ENCODE data around the gene RELN.

Gene RELN

GRCh38 chr7:103987451-103987850 is 2.0 kb downstream of the RELN start:
- Mint-ChIP-seq H3K36me3 (ENCODE audit: insufficient read depth) (no peaks in the 10 kb centered on the region), H3K27me3 (peaks cover 46% of the 10 kb centered on the region), H3K4me1 (peaks cover 10% of the 10 kb centered on the region), H3K9me3 (no peaks in the 10 kb centered on the region), H3K27ac (ENCODE audit: low read depth) (no peak overlapping the region), H3K4me3 (no peak overlapping the region)
- no peak for DNase-seq (ENCODE audit: low spot score in 2 of 2)
- no peak for ATAC-seq (replicated peaks; ENCODE audit: extremely low read depth, poor library complexity, severe bottlenecking)

- H3K27ac Mint-ChIP-seq (ENCODE audit: low read depth): no peak overlapping the region
- DNase-seq (ENCODE audit: low spot score in 2 of 2): no peak
- no peak overlapping the region for H3K4me3 Mint-ChIP-seq
- no peak for ATAC-seq (replicated peaks; ENCODE audit: extremely low read depth, poor library complexity, severe bottlenecking)
- peaks cover 43% of the 10 kb centered on the region for H3K27me3 Mint-ChIP-seq
- H3K36me3 Mint-ChIP-seq (ENCODE audit: insufficient read depth): no peaks in the 10 kb centered on the region
- no peaks in the 10 kb centered on the region for H3K9me3 Mint-ChIP-seq
- peaks cover 10% of the 10 kb centered on the region for H3K4me1 Mint-ChIP-seq
These were observed 3.8 kb downstream of the RELN start for GRCh38 chr7:103985565-103986126.

DNA sequence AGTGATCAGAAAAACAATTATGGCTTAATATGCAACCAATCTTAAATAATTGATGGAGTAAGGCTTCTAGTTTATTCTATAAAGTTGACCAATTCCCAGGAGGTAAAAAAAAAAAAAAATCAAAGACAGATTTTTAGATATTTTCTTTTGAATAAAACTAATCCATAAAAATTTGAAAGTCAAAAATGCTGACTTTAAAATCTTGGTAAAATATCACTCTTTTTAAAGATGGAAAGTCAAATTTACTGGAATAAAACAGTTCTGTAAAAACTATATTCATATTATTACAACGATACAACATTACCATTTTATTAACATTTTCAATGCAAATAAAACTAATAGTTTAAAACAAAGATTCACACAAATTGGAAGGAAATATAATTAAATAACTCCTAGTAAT is 5.4 kb downstream of the RELN start:
- H3K36me3 Mint-ChIP-seq (ENCODE audit: insufficient read depth): no peaks in the 10 kb centered on the region
- peaks cover 35% of the 10 kb centered on the region for H3K27me3 Mint-ChIP-seq
- ATAC-seq (replicated peaks; ENCODE audit: extremely low read depth, poor library complexity, severe bottlenecking): no peak

DNA sequence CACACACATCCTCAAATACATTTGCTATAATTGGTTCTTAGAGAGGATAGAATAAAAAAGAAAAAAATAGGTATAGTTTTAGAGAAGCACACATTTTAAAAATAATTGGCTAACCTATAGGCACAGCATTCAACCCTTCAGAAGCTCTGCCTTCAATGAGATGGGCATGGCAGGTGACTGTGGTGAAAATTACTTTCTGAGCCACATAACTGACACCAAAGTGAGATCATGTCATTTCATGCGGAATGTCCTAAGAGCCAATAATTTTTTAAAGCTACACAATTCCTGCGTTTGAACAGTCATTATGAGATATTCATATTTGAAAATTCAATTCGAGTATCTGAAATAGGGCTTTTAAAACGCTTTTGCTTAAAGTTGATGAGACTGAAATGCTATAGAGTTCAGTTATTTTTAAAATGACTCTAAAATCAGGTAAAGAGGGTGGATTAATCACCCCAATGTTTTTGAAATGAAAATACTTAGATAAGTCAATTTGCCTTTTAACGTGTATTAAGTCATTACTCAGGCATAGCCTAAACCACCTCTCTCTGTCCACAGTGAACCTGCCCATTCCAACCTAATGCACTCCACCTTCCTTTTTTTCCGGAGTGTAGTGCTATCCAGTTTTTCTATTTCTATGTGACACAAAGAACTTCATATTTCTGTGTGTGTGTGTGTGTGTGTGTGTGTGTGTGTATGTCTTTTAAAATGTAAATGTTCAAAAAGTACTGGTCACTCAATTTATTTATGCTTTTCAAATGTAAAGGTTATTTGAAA is 6.1 kb downstream of the RELN start:
- no peak for ATAC-seq (replicated peaks; ENCODE audit: extremely low read depth, poor library complexity, severe bottlenecking)
- H3K36me3 Mint-ChIP-seq (ENCODE audit: insufficient read depth): no peaks in the 10 kb centered on the region
- no peaks in the 10 kb centered on the region for H3K9me3 Mint-ChIP-seq
- no peak for DNase-seq (ENCODE audit: low spot score in 2 of 2)
- H3K27me3 Mint-ChIP-seq: peaks cover 28% of the 10 kb centered on the region
- H3K27ac Mint-ChIP-seq (ENCODE audit: low read depth): no peak overlapping the region
- no peak overlapping the region for H3K4me3 Mint-ChIP-seq
- peaks cover under 1% of the 10 kb centered on the region for H3K4me1 Mint-ChIP-seq

More for the DNA sequence above, 5.4 kb downstream of the RELN start:
- peaks cover 5% of the 10 kb centered on the region for H3K4me1 Mint-ChIP-seq
- no peak overlapping the region for H3K4me3 Mint-ChIP-seq
- H3K9me3 Mint-ChIP-seq: no peaks in the 10 kb centered on the region
- DNase-seq (ENCODE audit: low spot score in 2 of 2): no peak
- H3K27ac Mint-ChIP-seq (ENCODE audit: low read depth): no peak overlapping the region

- Mint-ChIP-seq H3K36me3 (ENCODE audit: insufficient read depth) (no peaks in the 10 kb centered on the region), H3K4me1 (no peaks in the 10 kb centered on the region), H3K9me3 (no peaks in the 10 kb centered on the region), H3K4me3 (no peak overlapping the region), H3K27ac (ENCODE audit: low read depth) (no peak overlapping the region), H3K27me3 (peaks cover 21% of the 10 kb centered on the region)
- no peak for ATAC-seq (replicated peaks; ENCODE audit: extremely low read depth, poor library complexity, severe bottlenecking)
- DNase-seq (ENCODE audit: low spot score in 2 of 2): no peak
These were observed 8.4 kb downstream of the RELN start for GRCh38 chr7:103981003-103981423.

DNA sequence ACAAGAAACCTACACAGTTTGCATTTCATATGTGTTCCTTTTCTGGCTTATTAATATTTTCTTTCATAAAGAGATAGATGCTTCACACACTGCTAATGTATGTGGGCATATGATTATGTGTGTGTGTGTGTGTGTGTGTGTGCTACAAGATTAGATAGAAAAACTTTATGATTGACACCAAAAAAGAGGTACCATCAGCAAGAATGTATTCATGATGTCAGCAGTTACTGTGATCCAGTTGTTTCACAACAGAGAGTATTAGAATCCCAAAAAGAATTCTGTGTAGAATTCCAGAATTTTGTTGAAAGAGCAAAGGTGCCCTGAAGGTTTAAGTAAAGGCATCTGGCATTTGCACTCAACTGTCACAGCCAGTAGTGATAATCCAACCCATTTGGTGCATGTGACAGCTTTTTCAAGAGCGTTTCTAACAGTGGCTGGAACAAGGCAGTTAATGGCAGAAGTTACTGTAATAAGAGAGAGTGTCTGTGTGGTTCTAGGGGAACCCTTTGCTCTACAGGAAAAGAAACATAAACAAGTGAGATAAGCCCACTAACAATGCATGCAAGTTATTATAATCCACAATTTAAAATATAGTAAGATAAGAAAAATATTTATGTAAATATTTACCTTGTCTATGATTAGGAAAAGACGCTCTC is 16.6 kb downstream of the RELN start:
- no peaks in the 10 kb centered on the region for H3K4me1 Mint-ChIP-seq
- no peak overlapping the region for H3K4me3 Mint-ChIP-seq
- no peaks in the 10 kb centered on the region for H3K9me3 Mint-ChIP-seq
- H3K27me3 Mint-ChIP-seq: peaks cover 13% of the 10 kb centered on the region
- no peak overlapping the region for H3K27ac Mint-ChIP-seq (ENCODE audit: low read depth)
- DNase-seq (ENCODE audit: low spot score in 2 of 2) (no peak), ATAC-seq (replicated peaks; ENCODE audit: extremely low read depth, poor library complexity, severe bottlenecking) (no peak)
- no peaks in the 10 kb centered on the region for H3K36me3 Mint-ChIP-seq (ENCODE audit: insufficient read depth)

DNA sequence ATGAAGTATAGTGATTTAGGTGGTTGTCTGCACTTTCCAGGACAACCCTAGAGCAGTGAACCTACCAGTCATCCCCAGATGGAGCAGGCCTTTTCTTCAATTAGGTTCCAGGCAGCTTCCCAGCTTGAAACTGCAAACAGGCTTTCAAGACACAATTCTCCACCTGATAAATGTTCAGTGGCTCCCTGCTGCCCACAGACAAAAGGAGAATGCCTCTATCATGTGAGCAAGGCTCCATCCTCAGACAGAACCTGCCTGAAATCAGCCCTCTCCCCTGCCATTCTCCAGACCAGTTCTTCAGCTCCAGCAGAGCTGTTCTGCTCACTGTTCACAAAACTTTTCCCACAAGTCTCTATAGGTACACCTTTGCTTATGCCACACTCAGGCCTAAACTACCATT is 22.1 kb downstream of the RELN start:
- H3K27ac Mint-ChIP-seq (ENCODE audit: low read depth): no peak overlapping the region
- H3K9me3 Mint-ChIP-seq: no peaks in the 10 kb centered on the region
- no peak overlapping the region for H3K4me3 Mint-ChIP-seq
- peaks cover 2% of the 10 kb centered on the region for H3K36me3 Mint-ChIP-seq (ENCODE audit: insufficient read depth)
- H3K4me1 Mint-ChIP-seq: no peaks in the 10 kb centered on the region
- no peaks in the 10 kb centered on the region for H3K27me3 Mint-ChIP-seq
- no peak for DNase-seq (ENCODE audit: low spot score in 2 of 2)
- no peak for ATAC-seq (replicated peaks; ENCODE audit: extremely low read depth, poor library complexity, severe bottlenecking)

DNA sequence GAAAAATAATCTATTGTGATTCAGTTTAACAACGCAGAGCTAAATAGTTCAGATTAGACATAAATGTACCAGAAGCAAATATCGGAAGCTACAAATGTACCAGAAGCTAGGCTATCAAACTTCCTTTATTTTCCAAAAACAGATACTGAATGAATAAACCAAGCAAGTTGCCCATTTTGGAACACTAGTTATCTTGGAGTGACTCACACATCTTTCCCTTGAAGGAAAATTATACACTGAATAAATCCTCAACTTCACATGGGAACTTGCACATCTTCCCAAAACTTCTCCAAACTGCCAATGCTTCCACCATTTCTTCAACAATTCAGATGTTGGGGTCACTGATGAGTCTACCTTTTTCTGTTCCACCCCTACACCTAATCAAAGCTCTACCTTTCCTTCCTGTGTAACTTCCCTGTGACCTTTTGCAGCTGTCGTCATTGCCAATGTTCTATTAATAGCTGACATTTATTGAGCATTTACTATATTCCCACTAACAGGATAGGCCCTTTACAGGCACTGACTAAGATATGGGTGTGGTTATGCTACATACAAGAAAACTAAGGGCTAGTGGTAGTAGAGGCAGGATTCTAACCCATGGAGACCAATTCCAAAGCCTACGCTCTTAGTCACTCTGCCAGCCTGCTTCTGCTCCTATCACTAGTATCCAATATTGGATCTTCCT is 22.7 kb downstream of the RELN start:
- Mint-ChIP-seq H3K9me3 (no peaks in the 10 kb centered on the region), H3K27ac (ENCODE audit: low read depth) (no peak overlapping the region), H3K4me3 (no peak overlapping the region), H3K4me1 (no peaks in the 10 kb centered on the region), H3K27me3 (no peaks in the 10 kb centered on the region), H3K36me3 (ENCODE audit: insufficient read depth) (peaks cover 2% of the 10 kb centered on the region)
- ATAC-seq (replicated peaks; ENCODE audit: extremely low read depth, poor library complexity, severe bottlenecking): no peak
- no peak for DNase-seq (ENCODE audit: low spot score in 2 of 2)

- Mint-ChIP-seq H3K27ac (ENCODE audit: low read depth) (no peak overlapping the region), H3K9me3 (no peaks in the 10 kb centered on the region), H3K4me3 (no peak overlapping the region), H3K36me3 (ENCODE audit: insufficient read depth) (peaks cover 2% of the 10 kb centered on the region), H3K4me1 (no peaks in the 10 kb centered on the region), H3K27me3 (peaks cover 20% of the 10 kb centered on the region)
- no peak for DNase-seq (ENCODE audit: low spot score in 2 of 2)
- ATAC-seq (replicated peaks; ENCODE audit: extremely low read depth, poor library complexity, severe bottlenecking): no peak
These were observed 25.2 kb downstream of the RELN start for GRCh38 chr7:103964269-103964668.

DNA sequence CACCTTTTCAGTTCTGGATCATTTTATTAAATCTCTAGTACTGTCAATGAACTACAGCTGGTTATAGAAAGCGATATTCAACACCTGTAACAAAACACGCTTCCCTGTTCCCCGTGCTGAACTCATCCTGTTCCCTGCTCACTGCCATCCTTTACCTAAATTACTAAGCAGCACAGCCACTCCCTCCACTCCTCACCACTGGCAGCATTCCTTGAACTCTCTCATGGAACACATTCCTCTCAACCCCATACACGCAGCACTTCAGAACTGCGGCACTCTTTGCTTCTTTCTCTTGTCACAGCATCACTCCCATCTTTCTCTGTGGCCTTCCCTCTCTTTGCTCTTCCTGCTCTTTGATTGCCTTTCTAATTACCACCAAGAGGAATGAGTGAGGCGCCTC is 27.4 kb downstream of the RELN start:
- H3K27ac Mint-ChIP-seq (ENCODE audit: low read depth): no peak overlapping the region
- H3K4me1 Mint-ChIP-seq: no peaks in the 10 kb centered on the region
- H3K36me3 Mint-ChIP-seq (ENCODE audit: insufficient read depth): peaks cover 2% of the 10 kb centered on the region
- ATAC-seq (replicated peaks; ENCODE audit: extremely low read depth, poor library complexity, severe bottlenecking) (no peak), DNase-seq (ENCODE audit: low spot score in 2 of 2) (no peak)
- no peaks in the 10 kb centered on the region for H3K9me3 Mint-ChIP-seq
- peaks cover 23% of the 10 kb centered on the region for H3K27me3 Mint-ChIP-seq
- H3K4me3 Mint-ChIP-seq: no peak overlapping the region

DNA sequence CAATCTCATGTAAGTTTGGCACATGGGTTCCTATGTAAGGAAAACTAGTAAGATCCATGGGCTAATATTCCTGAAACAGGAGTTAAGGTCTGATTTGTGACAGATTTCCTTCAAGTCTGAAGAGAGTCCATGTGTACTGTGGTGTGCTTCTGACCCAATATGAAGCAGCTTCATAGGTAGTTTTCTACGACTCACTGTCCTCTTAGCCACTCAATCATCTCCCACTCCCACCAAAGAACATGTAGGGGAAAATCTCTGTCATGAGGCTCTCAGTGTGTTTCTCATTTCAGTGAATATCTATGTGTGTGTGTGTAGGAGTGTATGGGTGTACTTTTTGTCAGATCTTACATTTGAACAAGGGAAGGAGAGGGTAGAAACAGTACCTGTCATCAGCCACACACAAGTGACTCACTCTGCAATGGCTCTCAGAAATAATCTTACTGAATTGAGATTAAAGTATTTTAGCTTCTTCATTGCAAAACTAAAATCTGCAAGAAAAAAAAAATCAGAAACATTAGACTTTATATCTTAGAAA is 31.1 kb downstream of the RELN start:
- no peak for ATAC-seq (replicated peaks; ENCODE audit: extremely low read depth, poor library complexity, severe bottlenecking)
- no peak overlapping the region for H3K27ac Mint-ChIP-seq (ENCODE audit: low read depth)
- H3K4me3 Mint-ChIP-seq: no peak overlapping the region
- no peak for DNase-seq (ENCODE audit: low spot score in 2 of 2)
- peaks cover 2% of the 10 kb centered on the region for H3K36me3 Mint-ChIP-seq (ENCODE audit: insufficient read depth)
- H3K9me3 Mint-ChIP-seq: no peaks in the 10 kb centered on the region
- H3K4me1 Mint-ChIP-seq: no peaks in the 10 kb centered on the region
- H3K27me3 Mint-ChIP-seq: peaks cover 34% of the 10 kb centered on the region

GRCh38 chr7:103955985-103956384 is 33.5 kb downstream of the RELN start:
- ATAC-seq (replicated peaks; ENCODE audit: extremely low read depth, poor library complexity, severe bottlenecking) (no peak), DNase-seq (ENCODE audit: low spot score in 2 of 2) (no peak)
- Mint-ChIP-seq H3K27me3 (peaks cover 45% of the 10 kb centered on the region), H3K4me3 (no peak overlapping the region), H3K9me3 (peaks cover 10% of the 10 kb centered on the region), H3K27ac (ENCODE audit: low read depth) (no peak overlapping the region), H3K4me1 (no peaks in the 10 kb centered on the region), H3K36me3 (ENCODE audit: insufficient read depth) (no peaks in the 10 kb centered on the region)
